ENCODE results near the gene ATPAF2.

ATPAF2 gene

DNA sequence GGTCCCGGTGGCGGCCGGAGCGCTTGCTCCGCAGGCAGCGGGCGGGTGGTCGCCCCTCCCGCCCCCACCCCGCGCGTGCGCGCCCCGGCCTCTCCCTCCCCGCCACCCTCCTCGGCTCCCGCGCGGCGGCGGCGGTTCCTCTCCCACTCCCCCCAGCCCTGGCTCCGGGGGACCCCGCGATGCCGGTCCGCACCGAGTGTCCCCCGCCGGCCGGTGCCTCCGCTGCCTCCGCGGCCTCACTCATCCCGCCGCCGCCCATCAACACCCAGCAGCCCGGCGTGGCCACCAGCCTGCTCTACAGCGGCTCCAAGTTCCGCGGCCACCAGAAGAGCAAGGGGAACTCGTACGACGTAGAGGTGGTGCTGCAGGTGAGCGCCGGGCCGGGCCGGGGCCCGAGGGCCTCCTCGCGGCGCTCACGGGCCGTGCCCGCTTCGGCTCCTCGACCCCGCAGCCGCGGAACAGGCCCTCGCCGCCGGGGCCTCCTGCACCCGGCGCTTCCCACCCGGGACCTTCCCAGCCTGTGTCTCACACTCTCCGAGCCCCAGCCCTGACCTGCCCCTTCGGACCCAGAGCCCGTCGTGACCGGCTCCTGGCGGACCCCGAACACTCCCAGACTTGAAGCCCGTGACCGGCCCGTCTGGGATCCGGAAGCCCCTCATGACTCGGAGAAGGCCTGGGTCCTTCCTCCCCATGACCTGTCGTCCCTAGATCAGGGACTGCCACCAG lies 730 bp upstream of the ATPAF2 start:
- peak; percentile 68 for DNase-seq

DNA sequence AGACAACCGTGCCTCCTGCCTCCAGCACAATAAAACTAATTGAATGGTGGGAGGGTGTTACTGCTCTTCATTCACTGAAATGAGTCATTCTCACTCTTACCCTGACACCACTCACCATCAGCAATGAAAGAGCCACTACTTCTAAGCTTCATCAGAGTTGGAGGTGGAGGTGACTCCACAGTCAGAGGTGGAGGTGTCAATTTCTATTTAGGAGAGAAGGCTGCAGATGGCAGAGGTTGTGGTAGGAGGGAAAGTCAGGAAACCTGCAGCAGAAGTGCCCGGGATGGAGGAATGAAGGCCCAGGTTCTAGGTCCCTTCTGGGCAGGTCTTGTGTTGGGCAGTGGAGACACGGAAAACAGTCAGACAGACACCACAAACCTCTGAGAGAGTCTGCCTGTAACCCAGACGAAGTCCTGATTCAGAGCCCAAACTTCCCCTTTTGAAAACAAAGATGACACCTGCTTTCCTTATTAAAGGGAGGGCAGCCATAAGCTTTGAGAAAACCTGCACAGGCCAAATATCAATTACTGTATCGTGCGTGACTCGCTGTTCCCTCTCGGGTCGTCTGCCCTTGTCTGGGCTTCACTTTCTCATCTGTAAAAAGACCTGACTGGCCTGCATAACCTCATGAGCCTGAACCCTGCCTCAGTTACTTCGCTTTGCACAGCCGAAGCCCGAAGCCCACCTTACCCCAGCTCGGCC lies 668 bp downstream of the ATPAF2 start:
- no peak for DNase-seq

DNA sequence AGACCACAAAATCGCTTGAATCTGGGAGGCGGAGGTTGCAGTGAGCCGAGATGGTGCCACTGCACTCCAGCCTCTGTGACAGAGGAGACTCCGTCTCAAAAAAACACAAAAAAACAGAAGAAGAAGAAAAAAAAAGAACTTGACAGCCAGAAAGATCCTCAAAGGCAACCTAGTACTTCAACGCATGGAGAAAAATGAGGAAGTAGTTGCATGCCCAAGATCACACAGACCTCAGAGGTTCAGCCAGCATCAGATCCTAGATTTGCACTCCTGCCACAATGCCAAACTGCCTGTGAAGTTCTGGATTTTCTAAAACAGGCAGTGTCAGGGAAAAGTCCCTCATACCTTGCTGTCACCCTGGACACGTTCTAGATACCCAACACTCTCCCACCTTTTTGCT lies 1.5 kb downstream of the ATPAF2 start:
- DNase-seq, result no peak

DNA sequence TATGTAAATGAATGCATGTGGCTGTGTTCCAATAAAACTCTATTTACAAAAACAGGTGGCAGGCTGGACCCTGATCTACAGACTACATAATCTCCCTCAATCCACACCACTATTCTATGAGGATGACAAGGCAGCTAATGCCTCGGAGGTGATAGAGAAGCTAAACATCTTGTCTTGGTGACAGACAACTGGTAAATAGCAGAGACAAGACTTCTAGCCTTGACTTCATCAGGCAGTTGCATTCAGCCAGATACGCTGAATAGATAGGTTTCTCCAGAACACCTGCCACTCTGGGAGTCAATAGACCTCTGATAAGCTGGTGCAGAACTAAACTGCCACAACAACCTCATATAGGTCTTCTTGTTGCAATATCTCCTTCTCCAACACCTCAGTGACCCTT lies 3.3 kb downstream of the ATPAF2 start:
- DNase-seq, result no peak

DNA sequence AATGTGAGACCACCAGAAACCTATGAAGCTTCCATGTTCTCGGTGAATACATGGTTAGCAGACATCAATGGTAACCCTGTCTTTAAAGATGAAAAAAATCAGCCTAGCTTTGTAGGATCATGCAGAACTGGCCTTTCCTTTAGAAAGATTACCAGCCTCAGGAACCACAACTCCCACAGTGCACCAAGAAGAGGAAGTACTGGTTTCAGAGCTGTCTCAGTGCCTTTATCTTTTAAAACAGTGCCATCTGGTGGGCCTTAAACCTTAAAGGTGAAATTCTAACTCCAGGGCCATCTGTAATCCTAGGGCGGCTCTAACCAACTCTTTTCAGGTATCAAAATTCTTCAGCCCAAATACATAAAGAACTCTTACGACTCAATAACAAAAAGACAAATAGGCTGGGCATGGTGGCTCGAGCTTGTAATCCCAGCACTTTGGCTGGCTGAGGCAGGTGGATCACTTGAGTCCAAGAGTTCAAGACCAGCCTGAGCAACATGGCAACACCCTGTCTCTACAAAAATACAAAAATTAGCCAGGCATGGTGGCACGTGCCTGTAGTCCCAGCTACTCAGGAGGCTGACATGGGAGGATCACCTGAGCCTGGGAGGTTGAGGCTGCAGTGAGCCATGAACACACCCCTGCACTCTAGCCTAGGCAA lies 5.4 kb downstream of the ATPAF2 start:
- DNase-seq, result no peak

DNA sequence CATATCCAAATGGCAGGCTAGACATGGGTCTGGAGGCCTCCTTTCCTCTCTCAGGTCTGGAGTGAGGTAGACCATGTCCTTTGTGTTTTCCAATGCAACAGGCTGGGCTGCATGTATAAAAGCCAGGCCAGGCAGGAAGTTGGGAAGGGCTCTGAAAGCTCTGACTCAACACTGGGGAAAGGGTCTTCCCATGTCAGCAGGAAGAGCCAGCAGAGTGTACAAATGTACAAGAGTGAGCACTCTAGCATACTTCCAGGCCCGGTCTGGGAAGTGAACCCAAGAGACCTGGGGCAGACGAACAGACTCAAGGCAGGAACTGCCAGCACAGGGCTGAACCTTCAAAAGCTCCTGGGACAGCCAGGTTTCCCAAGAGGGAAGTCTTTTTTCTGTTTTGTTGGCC lies 7.0 kb downstream of the ATPAF2 start:
- no peak for DNase-seq

DNA sequence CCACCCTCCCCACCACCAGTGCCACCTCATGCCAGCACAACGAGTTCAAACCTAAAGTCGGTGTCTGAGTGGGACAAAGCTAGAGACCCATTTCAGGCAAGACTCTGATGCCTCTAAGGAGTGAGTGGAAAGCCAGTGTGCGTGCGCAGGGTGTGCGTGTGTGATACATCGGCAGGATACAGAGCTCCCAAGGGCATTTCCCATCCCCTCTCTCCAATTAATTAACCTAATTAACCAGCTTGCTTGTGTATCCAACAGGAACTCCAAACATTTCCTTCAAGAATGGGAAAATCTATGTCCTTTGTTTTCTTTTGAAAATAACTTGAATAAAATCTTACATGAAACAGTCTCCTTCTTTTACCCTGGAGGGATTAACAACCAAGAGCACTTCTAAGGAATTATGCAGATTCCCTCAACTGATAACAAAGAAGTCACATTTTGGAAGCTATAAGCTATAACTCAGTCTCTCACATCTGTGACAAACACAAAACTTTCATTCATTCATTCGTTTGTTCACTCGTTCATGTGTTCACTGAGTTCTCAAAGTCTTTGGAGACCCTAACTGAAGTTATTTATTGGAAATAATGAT lies 9.9 kb downstream of the ATPAF2 start:
- DNase-seq, result no peak

DNA sequence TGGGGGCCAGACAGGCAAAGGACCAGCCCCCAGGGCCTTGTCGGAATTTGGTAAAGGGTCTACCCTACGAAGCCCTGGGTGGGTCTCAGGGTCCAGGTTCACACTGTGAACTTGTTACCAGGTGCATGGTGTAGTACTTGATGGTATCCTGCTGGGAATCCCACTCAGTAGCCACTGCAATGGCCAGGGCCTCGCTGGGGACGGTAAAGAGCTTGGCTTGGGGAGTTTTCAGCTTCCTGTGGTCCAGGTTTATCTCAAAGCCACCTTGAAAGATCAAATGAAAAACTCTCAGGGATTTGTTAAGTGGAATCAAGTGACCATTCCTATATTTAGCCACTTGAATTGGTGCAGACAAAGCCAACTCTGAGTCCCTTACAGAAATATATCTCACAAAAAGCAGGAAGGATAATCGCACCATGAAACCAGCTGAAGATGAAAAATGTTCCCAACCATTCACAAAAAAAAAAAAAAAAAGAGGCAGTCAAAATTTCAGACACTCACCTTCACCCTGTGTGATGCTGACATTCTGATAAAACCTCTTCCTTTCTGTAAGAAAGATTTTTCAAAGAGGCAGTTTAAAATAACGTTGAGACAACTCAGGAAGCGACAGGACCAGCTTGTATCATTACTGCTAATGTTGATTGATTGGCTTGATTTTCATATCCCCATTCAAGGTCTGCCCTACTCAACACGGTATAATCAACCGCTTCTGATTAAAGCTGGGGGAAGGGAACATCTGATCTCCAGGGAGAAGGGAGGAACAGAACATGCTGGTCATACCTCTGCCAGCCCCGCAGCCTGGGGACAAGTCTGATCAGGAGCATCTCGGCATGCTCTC lies 10.6 kb downstream of the ATPAF2 start:
- no peak for DNase-seq

DNA sequence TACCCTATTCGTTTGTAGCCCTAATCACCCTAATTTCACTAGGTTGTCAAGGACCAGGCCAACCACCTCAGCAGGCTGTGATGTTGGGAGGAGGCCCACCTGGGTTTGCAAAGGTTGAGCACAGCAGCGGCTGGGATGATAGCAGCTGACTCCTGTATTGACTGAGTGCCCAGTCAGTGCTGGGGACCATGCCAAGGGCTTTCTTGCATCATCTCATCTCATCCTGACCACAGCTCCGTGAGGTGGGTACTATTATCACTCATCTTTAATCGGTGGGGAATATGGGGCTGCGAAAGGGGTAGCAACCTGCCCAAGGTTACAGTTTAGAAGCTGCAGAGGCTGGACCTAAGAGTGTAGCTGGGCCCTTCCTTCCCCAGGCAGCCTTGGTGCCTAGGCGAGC lies 11.7 kb downstream of the ATPAF2 start:
- DNase-seq, result no peak

DNA sequence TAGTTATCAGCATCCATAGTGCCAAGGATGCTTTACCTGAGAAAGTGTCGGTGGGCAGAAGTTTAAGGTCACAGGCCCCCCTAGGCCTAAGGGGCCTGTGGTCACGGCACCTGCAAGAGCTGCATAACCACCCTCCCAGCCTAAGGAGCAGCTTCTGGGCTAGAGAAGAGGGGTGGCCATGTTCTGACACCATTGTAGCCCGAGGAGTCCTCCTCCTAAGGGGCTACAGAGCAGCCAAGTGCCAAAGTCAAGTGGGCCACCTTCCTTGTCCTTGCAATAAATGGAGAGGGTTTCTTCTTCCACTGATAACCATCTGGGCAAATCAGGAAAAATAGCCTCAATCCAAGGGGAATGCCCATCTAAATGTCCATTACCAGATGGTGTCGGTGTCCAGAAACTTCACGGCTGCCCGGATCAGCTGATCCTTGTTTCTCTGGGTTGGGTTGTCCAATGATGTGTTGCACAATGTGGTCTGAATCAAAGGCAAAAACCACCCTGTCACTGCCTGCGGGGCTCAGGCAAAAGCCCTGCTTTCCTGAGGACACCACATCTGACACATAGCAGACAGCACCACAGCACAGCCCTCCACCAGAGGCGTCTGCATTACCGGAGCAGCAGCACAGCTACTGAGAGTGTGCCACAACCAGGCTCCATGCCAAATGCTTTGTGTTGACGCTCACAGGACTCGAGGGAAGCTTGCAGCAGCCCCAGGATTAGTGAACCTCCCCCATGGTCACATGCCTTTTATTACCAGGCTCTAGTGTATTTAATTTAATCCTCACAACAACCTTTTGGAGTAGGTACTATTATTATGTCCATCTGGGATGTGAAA lies 12.8 kb downstream of the ATPAF2 start:
- DNase-seq, result no peak

DNA sequence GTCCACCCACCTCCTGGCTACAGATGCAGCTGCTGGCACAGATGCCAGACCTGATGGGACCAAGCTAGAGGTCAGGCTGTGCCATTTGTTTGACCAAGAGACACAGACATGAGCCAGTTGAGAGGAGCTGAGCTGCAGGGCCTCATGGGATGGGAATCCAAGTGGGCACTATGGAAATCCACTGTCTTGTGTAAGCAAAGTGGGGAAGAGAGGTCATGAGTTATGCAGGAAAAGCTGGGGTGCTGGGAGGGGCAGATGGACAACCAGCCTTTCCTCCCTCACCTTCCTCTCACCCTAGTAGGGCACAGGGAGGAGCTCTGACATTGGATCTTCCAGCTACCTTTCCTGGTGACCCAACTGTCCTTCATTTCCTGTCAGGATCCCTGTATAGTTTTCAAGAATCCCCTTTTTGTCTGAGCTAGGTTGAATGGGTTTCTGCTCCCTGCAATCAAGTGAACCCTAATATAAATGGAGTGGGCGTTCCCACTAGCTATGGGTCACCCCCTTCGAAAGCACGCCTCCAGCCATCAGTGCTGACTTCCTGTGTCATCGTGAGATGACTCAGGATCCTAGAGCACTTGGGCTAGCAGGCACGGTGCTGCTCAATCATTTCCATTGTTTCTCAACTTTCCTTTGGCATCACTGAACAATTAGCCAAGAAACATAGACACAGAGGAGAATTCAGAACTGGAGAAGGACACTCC lies 13.6 kb downstream of the ATPAF2 start:
- DNase-seq, result no peak

DNA sequence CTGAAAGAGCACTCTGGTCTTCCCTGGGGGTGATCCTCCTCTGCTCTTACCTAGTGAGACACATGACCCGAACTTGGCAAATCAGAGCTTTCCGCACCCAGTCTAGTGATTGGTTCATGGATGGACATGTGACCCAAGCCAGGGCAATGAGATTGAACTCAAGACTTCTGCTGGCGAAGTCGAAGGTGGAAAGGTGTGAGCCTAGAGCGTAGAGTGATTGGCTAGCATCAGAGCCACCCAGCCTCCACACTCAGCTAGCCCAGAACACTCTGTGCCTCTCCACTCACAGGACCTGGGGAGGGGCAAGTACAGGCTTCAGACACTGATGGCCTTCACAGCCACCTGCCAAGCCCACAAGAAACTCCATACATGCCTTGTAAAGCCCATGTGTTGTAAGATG lies 17.6 kb downstream of the ATPAF2 start:
- no peak for DNase-seq

DNA sequence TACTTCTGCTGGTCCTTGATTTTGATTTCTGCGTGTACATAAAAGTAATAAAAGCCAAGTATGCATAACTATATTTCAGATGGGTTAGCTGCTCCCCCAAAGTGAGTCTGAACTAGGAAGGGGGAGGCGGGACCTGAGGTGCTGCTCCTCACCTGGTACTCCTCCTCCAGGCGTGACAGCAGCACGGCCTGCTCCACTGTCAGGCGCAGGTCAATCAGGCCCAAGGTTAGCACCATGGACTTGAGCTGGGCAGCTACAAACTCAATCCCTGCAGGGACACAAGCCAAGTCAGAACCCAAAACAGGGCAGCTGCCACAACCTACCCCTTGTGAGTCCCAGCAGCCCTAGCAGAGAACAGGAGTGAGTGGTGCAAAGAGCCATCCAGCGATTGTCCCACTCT lies 18.0 kb downstream of the ATPAF2 start:
- DNase-seq, result no peak

DNA sequence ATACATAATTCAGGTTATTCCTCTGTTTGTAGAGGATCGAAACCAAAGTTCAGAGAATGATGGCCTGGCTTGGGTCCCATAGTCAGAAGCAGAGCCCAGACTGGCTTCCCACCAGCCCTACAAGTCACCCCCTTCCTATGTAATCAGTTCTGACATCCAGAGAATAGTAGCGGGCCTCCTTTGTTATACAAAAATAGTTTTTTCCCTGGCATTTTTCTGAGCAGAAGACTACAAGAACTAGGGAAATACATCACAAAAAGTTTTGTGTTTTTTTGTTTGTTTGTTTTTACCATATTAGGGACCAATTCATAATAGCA lies 19.2 kb downstream of the ATPAF2 start:
- DNase-seq, result no peak

DNA sequence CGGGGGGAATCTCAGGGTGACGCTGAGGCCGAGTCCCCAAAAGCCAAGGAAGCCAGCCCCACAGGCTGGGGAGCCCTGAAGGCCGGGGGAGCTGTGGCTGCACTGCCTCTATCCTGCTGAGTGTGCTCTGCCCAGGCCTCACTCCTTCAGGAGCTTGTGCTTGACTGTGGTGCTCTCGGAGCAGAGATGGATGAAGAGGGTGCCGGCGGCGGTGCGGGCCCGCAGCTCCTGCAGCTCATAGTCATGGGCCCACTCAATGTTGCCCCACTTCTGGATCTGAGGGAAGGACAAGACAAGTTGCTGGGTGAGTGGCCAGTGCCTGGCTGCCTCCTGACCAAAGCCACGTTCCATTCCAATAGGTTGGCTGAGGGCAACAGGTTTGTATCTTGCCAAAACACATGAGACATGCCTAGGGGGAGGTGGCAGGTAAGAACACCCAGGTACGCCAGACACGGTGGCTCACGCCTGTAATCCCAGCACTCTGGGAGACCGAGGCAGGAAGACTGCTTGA lies 20.5 kb downstream of the ATPAF2 start:
- DNase-seq, result no peak

DNA sequence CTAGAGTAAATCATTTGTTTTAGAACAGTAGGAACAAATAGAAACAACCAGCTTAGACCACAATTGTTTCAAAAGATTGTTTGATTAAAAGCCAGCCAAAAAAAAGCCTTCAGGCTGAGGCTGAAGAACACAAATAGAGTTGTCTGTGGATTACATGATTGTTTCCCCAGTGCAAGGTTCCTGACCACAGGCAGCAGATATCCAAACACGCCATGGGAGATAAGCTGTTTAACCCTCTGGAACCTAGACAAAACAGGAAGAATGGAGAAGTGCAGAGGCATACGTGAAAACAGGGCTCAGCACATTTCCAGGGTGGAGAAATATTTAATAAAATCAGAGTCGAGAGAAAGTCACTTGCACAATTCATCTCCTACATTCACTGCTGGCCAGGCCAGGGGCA lies 21.0 kb downstream of the ATPAF2 start:
- DNase-seq, result no peak

DNA sequence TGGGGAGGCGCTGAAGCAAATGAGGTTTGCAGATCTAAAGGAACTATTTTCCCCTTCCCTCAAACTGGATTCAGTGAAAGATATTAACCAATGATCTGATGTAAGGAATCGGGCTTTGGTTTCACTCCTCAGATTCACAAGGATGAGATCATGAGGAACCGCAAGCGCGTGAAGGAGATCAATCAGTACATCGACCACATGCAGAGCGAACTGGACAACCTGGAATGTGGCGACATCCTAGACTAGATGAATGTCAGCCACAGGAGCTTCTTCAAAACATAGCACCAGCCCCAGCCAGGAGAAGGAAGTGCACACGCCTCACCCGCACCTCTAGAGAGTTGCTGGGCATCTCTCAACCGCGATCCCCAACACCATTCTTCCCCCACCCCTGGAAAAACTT lies 22.5 kb downstream of the ATPAF2 start:
- DNase-seq, result no peak

DNA sequence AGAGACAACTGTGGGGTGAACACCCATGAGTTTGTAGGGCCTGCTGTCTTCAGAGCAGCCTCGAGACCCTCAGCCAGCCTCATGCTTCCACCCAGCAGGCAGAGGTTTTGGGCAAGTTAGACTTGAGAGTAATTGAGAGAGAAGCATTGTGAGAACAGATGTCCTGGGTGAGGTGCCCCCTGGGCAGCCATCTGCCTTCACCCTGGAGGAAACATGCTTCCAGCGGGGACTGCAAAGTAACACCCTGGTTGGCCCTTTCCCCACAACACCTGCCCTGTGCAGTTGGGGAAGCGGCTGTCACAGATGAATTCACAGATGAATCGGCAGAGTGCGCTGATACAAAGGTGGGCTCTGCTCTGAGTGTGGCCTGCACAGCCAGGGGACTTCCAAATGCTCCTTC lies 23.4 kb downstream of the ATPAF2 start:
- DNase-seq, result no peak

DNA sequence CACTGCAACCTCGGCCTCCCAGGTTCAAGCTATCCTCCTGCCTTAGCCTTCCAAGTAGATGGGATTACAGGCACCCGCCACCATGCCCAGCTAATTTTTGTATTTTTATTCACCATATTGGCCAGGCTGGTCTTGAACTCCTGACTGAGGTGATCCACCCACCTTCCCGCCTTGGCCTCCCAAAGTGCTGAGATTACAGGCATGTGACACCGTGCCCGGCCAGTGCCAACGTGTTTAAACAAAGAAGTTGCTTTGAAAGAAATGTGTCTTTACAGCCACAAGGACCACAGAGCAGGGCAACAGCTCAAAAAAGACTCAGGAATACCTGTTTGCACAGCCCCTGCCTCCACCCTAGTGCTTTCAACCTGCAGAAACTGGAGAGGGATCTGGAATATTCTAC lies 25.0 kb downstream of the ATPAF2 start:
- no peak for DNase-seq

DNA sequence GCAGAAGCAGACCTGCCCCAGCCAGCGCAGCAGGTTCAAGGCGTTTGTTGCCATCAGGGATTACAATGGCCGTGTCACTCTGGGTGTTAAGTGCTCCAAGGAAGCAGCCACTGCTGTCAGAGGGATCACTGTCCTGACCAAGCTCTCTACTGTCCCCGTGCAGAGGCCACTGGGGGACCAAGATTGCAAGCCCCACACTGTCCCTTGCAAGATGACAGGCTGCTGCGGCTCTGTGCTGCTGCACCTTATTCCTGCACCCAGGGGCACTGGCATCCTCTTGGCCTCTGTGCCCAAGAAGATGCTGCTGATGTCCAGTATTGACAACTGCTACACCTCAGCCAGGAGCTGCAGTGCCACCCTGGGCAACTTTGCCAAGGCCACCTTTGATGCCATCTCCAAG lies 27.7 kb downstream of the ATPAF2 start:
- no peak for DNase-seq
